Hepatocyte (in vitro differentiated cells): ENCODE results near the gene PLXNA2.

Experiments used
- CTCF ChIP-seq: fragments of 200-600 bp; sonication (generic); IDR thresholded peaks from 2 replicates; pipeline ENCODE4 v1.5.1; 2016; ENCODE audit warnings: antibody characterized with exemption, mild to moderate bottlenecking; ENCODE audit not compliant: poor library complexity
- EZH2 ChIP-seq: fragments of 200-600 bp; sonication (generic); IDR thresholded peaks from 2 replicates; pipeline ENCODE4 v1.6.1; 2016; ENCODE audit warnings: antibody characterized with exemption, mild to moderate bottlenecking, borderline replicate concordance
- EZH2phosphoT487 ChIP-seq: fragments of 200-600 bp; sonication (generic); IDR thresholded peaks from one replicate; pipeline ENCODE4 v1.6.1; 2018; ENCODE audit warnings: antibody characterized with exemption, mild to moderate bottlenecking, low read depth, moderate library complexity; ENCODE audit not compliant: unreplicated experiment, severe bottlenecking

- TF ChIP-seq CTCF (no peak), EZH2 (no peak), EZH2phosphoT487 (no peak)
Measured at GRCh38 chr1:208145167-208145566, 99.0 kb downstream of the PLXNA2 start.
